ENCODE results near the gene ATF2. TPM values are rescaled to one million over a fixed set of nuclear protein-coding genes. Genes with fewer than 3 reads are reported as not detected.

The ATF2 gene
- polyA plus RNA-seq, 3 donors: 17.4 to 24.0 (median 22.1) TPM

GRCh38 chr2:175057078-175057685 is 110.8 kb downstream of the ATF2 start:
- no peaks in the 10 kb centered on the region for H4K20me1 ChIP-seq (ENCODE audit: insufficient read depth, low read length)
- DNase-seq: no peak
- intact Hi-C loops (cut with micrococcal nuclease): no loop called here
- Mint-ChIP-seq H3K4me3 (no peak overlapping the region), H3K27me3 (ENCODE audit: low read depth in 3 of 3) (no peaks in the 10 kb centered on the region), H3K4me1 (peaks cover 10% of the 10 kb centered on the region), H3K36me3 (peaks cover 8 to 16% of the 10 kb centered on the region in 2 donors), H3K27ac (peak overlapping the region in 1 of 7 donors; percentile 5), H3K9me3 (no peaks in the 10 kb centered on the region)
- H2AFZ ChIP-seq (ENCODE audit: insufficient read depth, low read depth, low read length, poor library complexity, severe bottlenecking): no peak overlapping the region
- no peaks in the 10 kb centered on the region for H3K27me3 ChIP-seq (ENCODE audit: control insufficient read depth in 2 of 2, insufficient read depth in 2 of 2, low read length in 2 of 2)
- H3K4me3 ChIP-seq (replicated peaks in 1 of 3; ENCODE audit: low read depth in 2 of 3, low read length in 3 of 3): no peak overlapping the region
- H3K9ac ChIP-seq (ENCODE audit: insufficient read depth, low read length, poor library complexity, severe bottlenecking): no peak overlapping the region
- no peaks in the 10 kb centered on the region for H3K4me1 ChIP-seq (ENCODE audit: control insufficient read depth in 1 of 2, insufficient read depth in 2 of 2, low read length in 2 of 2)
- H3K27ac ChIP-seq (ENCODE audit: low read depth in 1 of 2, low read length in 2 of 2): no peak overlapping the region
- 100% methylated on average over 3 of the region's 5 CpGs for WGBS (ENCODE audit: insufficient coverage)
- no peak overlapping the region for H3K4me2 ChIP-seq (replicated peaks; ENCODE audit: extremely low read depth, low read length, poor library complexity, severe bottlenecking)
- peaks cover 0 to 7% of the 10 kb centered on the region in 2 donors for H3K36me3 ChIP-seq (replicated peaks in 1 of 2; ENCODE audit: control insufficient read depth in 1 of 2, insufficient read depth in 2 of 2, low read length in 2 of 2)
- H3K9me3 ChIP-seq (replicated peaks in 1 of 2; ENCODE audit: control insufficient read depth in 1 of 2, insufficient read depth in 1 of 2, low read length in 2 of 2): no peaks in the 10 kb centered on the region
- H3K79me2 ChIP-seq (ENCODE audit: insufficient read depth, low read length): no peaks in the 10 kb centered on the region
- TF ChIP-seq, protein P1, sequence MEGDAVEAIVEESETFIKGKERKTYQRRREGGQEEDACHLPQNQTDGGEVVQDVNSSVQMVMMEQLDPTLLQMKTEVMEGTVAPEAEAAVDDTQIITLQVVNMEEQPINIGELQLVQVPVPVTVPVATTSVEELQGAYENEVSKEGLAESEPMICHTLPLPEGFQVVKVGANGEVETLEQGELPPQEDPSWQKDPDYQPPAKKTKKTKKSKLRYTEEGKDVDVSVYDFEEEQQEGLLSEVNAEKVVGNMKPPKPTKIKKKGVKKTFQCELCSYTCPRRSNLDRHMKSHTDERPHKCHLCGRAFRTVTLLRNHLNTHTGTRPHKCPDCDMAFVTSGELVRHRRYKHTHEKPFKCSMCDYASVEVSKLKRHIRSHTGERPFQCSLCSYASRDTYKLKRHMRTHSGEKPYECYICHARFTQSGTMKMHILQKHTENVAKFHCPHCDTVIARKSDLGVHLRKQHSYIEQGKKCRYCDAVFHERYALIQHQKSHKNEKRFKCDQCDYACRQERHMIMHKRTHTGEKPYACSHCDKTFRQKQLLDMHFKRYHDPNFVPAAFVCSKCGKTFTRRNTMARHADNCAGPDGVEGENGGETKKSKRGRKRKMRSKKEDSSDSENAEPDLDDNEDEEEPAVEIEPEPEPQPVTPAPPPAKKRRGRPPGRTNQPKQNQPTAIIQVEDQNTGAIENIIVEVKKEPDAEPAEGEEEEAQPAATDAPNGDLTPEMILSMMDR (IDR thresholded peaks at IDR 0.05): no peak

DNA sequence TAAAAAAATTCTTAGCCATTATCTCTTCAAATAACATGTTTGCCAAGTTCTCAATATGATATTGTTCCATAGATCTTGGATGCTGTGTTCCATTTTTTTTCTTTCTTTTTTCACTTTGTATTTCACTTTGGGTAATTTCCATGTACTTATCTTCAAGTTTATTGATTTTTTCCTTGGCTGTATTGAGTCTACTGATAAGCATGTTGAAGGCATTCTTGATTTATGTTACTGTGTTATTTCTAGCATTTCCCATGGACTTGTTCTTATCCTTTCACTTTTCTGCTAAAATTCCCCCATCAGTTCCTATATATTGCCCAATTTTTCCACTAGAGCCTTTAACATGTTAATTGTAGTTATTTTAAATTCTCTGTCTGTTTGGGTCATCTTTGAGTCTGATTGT is 112.0 kb downstream of the ATF2 start:
- Mint-ChIP-seq H3K4me1 (no peaks in the 10 kb centered on the region), H3K36me3 (peaks cover 8 to 13% of the 10 kb centered on the region in 2 donors)

More for the DNA sequence above, 112.0 kb downstream of the ATF2 start:
- H3K9ac ChIP-seq (ENCODE audit: insufficient read depth, low read length, poor library complexity, severe bottlenecking): no peak overlapping the region
- H3K79me2 ChIP-seq (ENCODE audit: insufficient read depth, low read length): no peaks in the 10 kb centered on the region
- H3K4me2 ChIP-seq (replicated peaks; ENCODE audit: extremely low read depth, low read length, poor library complexity, severe bottlenecking): no peak overlapping the region
- intact Hi-C loops (cut with micrococcal nuclease): no loop called here
- H3K9me3 Mint-ChIP-seq: peaks cover 0 to under 1% (median 0%) of the 10 kb centered on the region in 7 donors
- H3K27ac Mint-ChIP-seq: no peak overlapping the region
- no peak overlapping the region for H3K4me3 Mint-ChIP-seq
- no peaks in the 10 kb centered on the region for H4K20me1 ChIP-seq (ENCODE audit: insufficient read depth, low read length)
- DNase-seq: no peak
- H3K27me3 Mint-ChIP-seq (ENCODE audit: low read depth in 3 of 3): no peaks in the 10 kb centered on the region
- no peaks in the 10 kb centered on the region for H3K9me3 ChIP-seq (replicated peaks in 1 of 2; ENCODE audit: control insufficient read depth in 1 of 2, insufficient read depth in 1 of 2, low read length in 2 of 2)
- TF ChIP-seq, protein P1 (IDR thresholded peaks at IDR 0.05): no peak
- no peak overlapping the region for H3K4me3 ChIP-seq (replicated peaks in 1 of 3; ENCODE audit: low read depth in 2 of 3, low read length in 3 of 3)
- no peak overlapping the region for H2AFZ ChIP-seq (ENCODE audit: insufficient read depth, low read depth, low read length, poor library complexity, severe bottlenecking)
- H3K36me3 ChIP-seq (replicated peaks in 1 of 2; ENCODE audit: control insufficient read depth in 1 of 2, insufficient read depth in 2 of 2, low read length in 2 of 2): peaks cover 0 to 7% of the 10 kb centered on the region in 2 donors
- no peak overlapping the region for H3K27ac ChIP-seq (ENCODE audit: low read depth in 1 of 2, low read length in 2 of 2)
- H3K27me3 ChIP-seq (ENCODE audit: control insufficient read depth in 2 of 2, insufficient read depth in 2 of 2, low read length in 2 of 2): no peaks in the 10 kb centered on the region
- no peaks in the 10 kb centered on the region for H3K4me1 ChIP-seq (ENCODE audit: control insufficient read depth in 1 of 2, insufficient read depth in 2 of 2, low read length in 2 of 2)
